ENCODE data around the gene PIBF1.

DNA sequence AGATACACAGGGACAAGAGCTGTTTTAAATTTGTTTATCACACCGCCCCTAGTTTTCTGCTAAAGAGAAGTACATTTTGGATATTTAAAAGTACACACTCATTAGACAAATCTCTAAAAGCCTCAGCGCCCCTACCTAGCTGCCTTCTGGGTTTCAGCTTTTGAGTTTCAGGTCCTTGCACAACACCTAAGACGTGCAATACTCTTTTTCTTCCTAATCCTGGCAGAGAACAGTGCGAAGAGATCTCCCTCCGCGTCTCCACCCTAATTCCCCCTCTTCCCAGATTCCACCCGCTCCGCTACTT lies 276.5 kb downstream of the PIBF1 start:
- TF ChIP-seq CTCF (IDR thresholded peaks at IDR 0.05) (no peak), POLR2A (IDR thresholded peaks at IDR 0.05) (no peak), EP300 (IDR thresholded peaks at IDR 0.05) (no peak), POLR2AphosphoS5 (IDR thresholded peaks at IDR 0.05) (no peak)
